CD14-positive monocyte (primary cell): ENCODE results near the gene CUL2. TPM values are rescaled to one million over a fixed set of nuclear protein-coding genes. Genes with fewer than 3 reads are reported as not detected.

Experiments
- DNase-seq, 3 donors: peaks; one replicate each; pipeline ENCODE4 v3.0.0-alpha.2; 2011 to 2022
- H2AFZ ChIP-seq: 2 replicates; pipeline ENCODE4 v1.6.0; 2012; ENCODE audit warnings: mild to moderate bottlenecking, low read depth, low read length, inconsistent platforms; ENCODE audit not compliant: insufficient read depth, poor library complexity, severe bottlenecking
- H3K27ac ChIP-seq, 2 donors: 1 replicate in 1 of 2; 2 replicates in 1 of 2; pipeline ENCODE4 v1.5.1; 2012 to 2013; ENCODE audit warnings: low read length in 2 of 2, control low read depth in 1 of 2, inconsistent platforms in 1 of 2, low read depth in 1 of 2, mild to moderate bottlenecking in 1 of 2
- H3K27me3 ChIP-seq, 2 donors: one replicate each; pipeline versions ENCODE4 v1.6.0 to v1.6.1; 2011 to 2013; ENCODE audit warnings: low read length in 2 of 2; ENCODE audit not compliant: control insufficient read depth in 2 of 2, insufficient read depth in 2 of 2
- H3K36me3 ChIP-seq, 2 donors: replicated peaks in 1 of 2; 1 replicate in 1 of 2; 2 replicates in 1 of 2; pipeline versions ENCODE4 v1.5.1 to v1.6.1; 2012 to 2013; ENCODE audit warnings: low read length in 2 of 2, control low read depth in 1 of 2, inconsistent platforms in 1 of 2, mild to moderate bottlenecking in 1 of 2; ENCODE audit not compliant: insufficient read depth in 2 of 2, control insufficient read depth in 1 of 2
- H3K4me1 ChIP-seq, 2 donors: 1 replicate in 1 of 2; 2 replicates in 1 of 2; pipeline versions ENCODE4 v1.5.1 to v1.6.1; 2012 to 2013; ENCODE audit warnings: low read length in 2 of 2, control low read depth in 1 of 2, inconsistent platforms in 1 of 2, mild to moderate bottlenecking in 1 of 2, moderate library complexity in 1 of 2; ENCODE audit not compliant: insufficient read depth in 2 of 2, control insufficient read depth in 1 of 2
- H3K4me2 ChIP-seq: replicated peaks from 2 replicates; pipeline ENCODE3; 2012; ENCODE audit warnings: low read length, moderate library complexity, mild to moderate bottlenecking; ENCODE audit not compliant: poor library complexity, severe bottlenecking; ENCODE audit errors: extremely low read depth
- H3K4me3 ChIP-seq, 3 experiments: fragments of 200-600 bp in 1 of 3; sonication (generic) in 1 of 3; replicated peaks in 1 of 3; 1 replicate in 2 of 3; 2 replicates in 1 of 3; pipeline ENCODE4 v1.5.1; 2011 to 2013; ENCODE audit warnings: low read length in 3 of 3, mild to moderate bottlenecking in 3 of 3, control low read depth in 2 of 3, low read depth in 2 of 3, inconsistent platforms in 1 of 3, moderate library complexity in 1 of 3
- H3K79me2 ChIP-seq: 2 replicates; pipeline ENCODE4 v1.6.0; 2012; ENCODE audit warnings: mild to moderate bottlenecking, control low read depth, inconsistent platforms, low read length, moderate library complexity; ENCODE audit not compliant: insufficient read depth
- H3K9ac ChIP-seq: 2 replicates; pipeline ENCODE4 v1.6.0; 2017; ENCODE audit warnings: low read length, mild to moderate bottlenecking; ENCODE audit not compliant: insufficient read depth, poor library complexity, severe bottlenecking
- H3K9me3 ChIP-seq, 2 donors: replicated peaks in 1 of 2; 1 replicate in 1 of 2; 2 replicates in 1 of 2; pipeline versions ENCODE4 v1.5.1 to v1.6.1; 2012 to 2013; ENCODE audit warnings: low read length in 2 of 2, control low read depth in 1 of 2; ENCODE audit not compliant: control insufficient read depth in 1 of 2, insufficient read depth in 1 of 2
- H4K20me1 ChIP-seq: 2 replicates; pipeline ENCODE4 v1.6.0; 2012; ENCODE audit warnings: mild to moderate bottlenecking, low read length, control low read depth, moderate library complexity; ENCODE audit not compliant: insufficient read depth
- H3K27ac Mint-ChIP-seq, 7 donors: one replicate each; pipeline ENCODE4 v1.8.0; 2020; ENCODE audit warnings: mild to moderate bottlenecking in 7 of 7, mixed read lengths in 7 of 7, moderate library complexity in 6 of 7, inconsistent platforms in 2 of 7
- H3K27me3 Mint-ChIP-seq, 3 donors: one replicate each; pipeline ENCODE4 v1.8.0; 2021 to 2022; ENCODE audit warnings: low read depth in 3 of 3, mild to moderate bottlenecking in 3 of 3, mixed read lengths in 3 of 3, moderate library complexity in 3 of 3, inconsistent platforms in 1 of 3
- H3K36me3 Mint-ChIP-seq, 2 donors: one replicate each; pipeline ENCODE4 v1.8.0; 2020; ENCODE audit warnings: mixed read lengths in 2 of 2, inconsistent platforms in 1 of 2, mild to moderate bottlenecking in 1 of 2
- H3K4me1 Mint-ChIP-seq: one replicate; pipeline ENCODE4 v1.8.0; 2020; ENCODE audit warnings: mild to moderate bottlenecking, mixed read lengths
- H3K4me3 Mint-ChIP-seq, 2 donors: one replicate each; pipeline ENCODE4 v1.8.0; 2020; ENCODE audit warnings: mild to moderate bottlenecking in 2 of 2, mixed read lengths in 2 of 2, moderate library complexity in 1 of 2
- H3K9me3 Mint-ChIP-seq, 7 donors: one replicate each; pipeline ENCODE4 v1.8.0; 2020 to 2022; ENCODE audit warnings: mixed read lengths in 7 of 7, mild to moderate bottlenecking in 6 of 7, moderate library complexity in 6 of 7, inconsistent platforms in 2 of 7
- CTCF ChIP-seq: fragments of 200-600 bp; IDR thresholded peaks from one replicate; pipeline ENCODE4 v1.8.0; 2022; ENCODE audit warnings: antibody characterized with exemption, mild to moderate bottlenecking
- WGBS: methylation state at CpG from one replicate; pipeline ENCODE4 v1.1.5; 2013; ENCODE audit warnings: missing lambda C conversion rate; ENCODE audit not compliant: insufficient coverage; 5-methylcytosine and 5-hydroxymethylcytosine counted together
- intact Hi-C, 2 donors: fragments of 100-400 bp; cut with micrococcal nuclease; formaldehyde crosslinking; loops; one replicate each; pipeline versions ENCODE4 v1.15.0 to v1.15.1; 2023
- polyA plus RNA-seq, 3 donors: library from polyadenylated mRNA; depleted of rRNA in 1 of 3; unstranded in 2 of 3; stranded (reverse) in 1 of 3; fragments of 300-500 nt in 2 of 3; fragments of >200 nt in 1 of 3; fragmentation: Illumina TruSeq in 2 of 3; gene quantifications; 1 replicate in 2 of 3; 2 replicates in 1 of 3; pipeline ENCODE4 v1.2.3, GENCODE V29; 2012 to 2021

The CUL2 gene
- polyA plus RNA-seq, 3 donors, result 10.2 to 22.8 (median 12.9) TPM

- Histone ChIP-seq H4K20me1 (no peaks in the 10 kb centered on the region), H3K4me1 (no peaks in the 10 kb centered on the region), H3K79me2 (no peaks in the 10 kb centered on the region), H3K36me3 (peaks cover 60 to 91% of the 10 kb centered on the region in 2 donors), H3K27ac (no peak overlapping the region), H3K4me3 (no peak overlapping the region), H3K4me2 (no peak overlapping the region), H3K9me3 (no peaks in the 10 kb centered on the region), H3K9ac (no peak overlapping the region), H3K27me3 (no peaks in the 10 kb centered on the region), H2AFZ (no peak overlapping the region)
- TF ChIP-seq CTCF, result no peak
- Mint-ChIP-seq H3K27ac (peak overlapping the region in 1 of 7 donors; percentile 77), H3K27me3 (no peaks in the 10 kb centered on the region), H3K9me3 (no peaks in the 10 kb centered on the region), H3K36me3 (peaks cover 64 to 82% of the 10 kb centered on the region in 2 donors), H3K4me1 (no peaks in the 10 kb centered on the region), H3K4me3 (no peak overlapping the region)
- 89% methylated on average over 1 of the region's 8 CpGs for WGBS
- intact Hi-C loops, result no loop called here
- no peak for DNase-seq
Measured at GRCh38 chr10:35012781-35013180, 77.4 kb downstream of the CUL2 start.

- H3K27ac Mint-ChIP-seq, result no peak overlapping the region
- no peak for DNase-seq
- no peak overlapping the region for H3K4me3 Mint-ChIP-seq
- Histone ChIP-seq H3K79me2 (no peaks in the 10 kb centered on the region), H2AFZ (no peak overlapping the region), H4K20me1 (no peaks in the 10 kb centered on the region), H3K9ac (no peak overlapping the region), H3K36me3 (peaks cover 60 to 85% of the 10 kb centered on the region in 2 donors), H3K4me1 (no peaks in the 10 kb centered on the region), H3K27ac (no peak overlapping the region), H3K4me2 (no peak overlapping the region), H3K9me3 (no peaks in the 10 kb centered on the region), H3K4me3 (no peak overlapping the region), H3K27me3 (no peaks in the 10 kb centered on the region)
- WGBS, result 98% methylated on average over 4 of the region's 7 CpGs
- peaks cover 56 to 75% of the 10 kb centered on the region in 2 donors for H3K36me3 Mint-ChIP-seq
- no peak for TF ChIP-seq CTCF
- intact Hi-C loops, result no loop called here
- no peaks in the 10 kb centered on the region for H3K27me3 Mint-ChIP-seq
- H3K4me1 Mint-ChIP-seq, result no peaks in the 10 kb centered on the region
- no peaks in the 10 kb centered on the region for H3K9me3 Mint-ChIP-seq
Measured at GRCh38 chr10:35011771-35012191, 78.4 kb downstream of the CUL2 start.
